Measurements from ENCODE around the gene SOX14. TPM values are rescaled to one million over a fixed set of nuclear protein-coding genes. Genes with fewer than 3 reads are reported as not detected.

Gene SOX14
- total RNA-seq, 1 experiment from 2014 or later = not detected

DNA sequence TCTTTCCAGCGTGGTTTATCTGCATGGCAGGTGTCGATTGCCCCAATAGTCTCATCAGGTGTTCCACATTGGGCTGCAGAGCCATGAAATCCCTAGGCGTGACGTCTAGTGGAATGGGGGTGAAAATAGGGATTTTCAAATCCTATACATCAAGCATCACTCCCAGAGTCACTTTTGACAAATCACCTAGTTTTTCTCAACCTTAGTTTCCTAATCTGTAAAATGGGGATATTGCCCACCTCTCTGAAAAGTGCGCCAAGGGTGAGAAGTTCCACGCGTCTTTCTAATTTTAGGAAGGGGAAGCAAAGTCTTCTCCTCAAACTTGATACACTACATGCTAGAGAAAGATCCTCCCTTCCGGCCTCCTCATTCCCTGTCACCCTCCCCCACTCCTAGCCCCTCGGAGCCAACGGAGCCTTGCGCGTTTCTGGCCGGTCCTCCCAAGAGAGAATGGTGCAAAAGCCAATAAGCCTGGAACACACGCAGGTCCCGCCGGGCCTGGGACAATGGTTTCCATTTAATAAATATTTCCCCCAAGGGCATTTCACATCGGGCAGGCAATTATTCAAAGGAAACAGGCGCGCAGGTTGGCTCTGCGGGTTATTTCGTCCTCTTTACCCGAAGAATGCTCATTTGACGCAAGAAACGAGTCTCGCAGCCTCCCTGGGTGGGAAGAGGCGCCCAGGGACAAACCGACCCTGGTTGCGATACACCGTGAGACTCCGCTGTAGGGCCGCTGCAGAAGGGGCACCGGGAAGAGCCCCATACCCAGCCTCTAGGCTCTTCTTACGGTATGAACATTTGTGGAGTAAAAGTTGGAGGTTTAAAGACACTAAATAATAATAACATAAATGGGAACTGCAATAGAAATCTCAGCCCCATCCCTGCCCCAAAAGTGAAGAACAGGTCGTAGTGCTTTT is 1.2 kb upstream of the SOX14 start:
- Histone ChIP-seq H4K20me1 (ENCODE audit: low read length) (no peaks in the 10 kb centered on the region), H3F3A (ENCODE audit: low read length, unreplicated experiment) (no peaks in the 10 kb centered on the region), H3K4me2 (ENCODE audit: low read length) (no peak overlapping the region), H3K36me3 (ENCODE audit: low read depth, low read length) (no peaks in the 10 kb centered on the region), H3K4me1 (ENCODE audit: insufficient read depth, low read length) (no peaks in the 10 kb centered on the region), H3K27ac (ENCODE audit: low read length) (no peak overlapping the region), H3K79me2 (ENCODE audit: low read length) (no peaks in the 10 kb centered on the region), H2AFZ (ENCODE audit: low read length) (no peak overlapping the region), H3K9me3 (ENCODE audit: low read length) (no peaks in the 10 kb centered on the region), H3K27me3 (ENCODE audit: low read length) (peaks cover 63% of the 10 kb centered on the region), H3K9me2 (replicated peaks; ENCODE audit: low read length) (no peaks in the 10 kb centered on the region), H3K4me3 (ENCODE audit: low read length) (no peak overlapping the region), H3K9ac (ENCODE audit: low read length) (no peak overlapping the region)
- intact Hi-C loops (cut with micrococcal nuclease) = no loop called here
- POLR2A ChIA-PET (ENCODE audit: unreplicated experiment) = no interaction called here
- CTCF ChIA-PET = no interaction called here
- TF ChIP-seq, protein P1, sequence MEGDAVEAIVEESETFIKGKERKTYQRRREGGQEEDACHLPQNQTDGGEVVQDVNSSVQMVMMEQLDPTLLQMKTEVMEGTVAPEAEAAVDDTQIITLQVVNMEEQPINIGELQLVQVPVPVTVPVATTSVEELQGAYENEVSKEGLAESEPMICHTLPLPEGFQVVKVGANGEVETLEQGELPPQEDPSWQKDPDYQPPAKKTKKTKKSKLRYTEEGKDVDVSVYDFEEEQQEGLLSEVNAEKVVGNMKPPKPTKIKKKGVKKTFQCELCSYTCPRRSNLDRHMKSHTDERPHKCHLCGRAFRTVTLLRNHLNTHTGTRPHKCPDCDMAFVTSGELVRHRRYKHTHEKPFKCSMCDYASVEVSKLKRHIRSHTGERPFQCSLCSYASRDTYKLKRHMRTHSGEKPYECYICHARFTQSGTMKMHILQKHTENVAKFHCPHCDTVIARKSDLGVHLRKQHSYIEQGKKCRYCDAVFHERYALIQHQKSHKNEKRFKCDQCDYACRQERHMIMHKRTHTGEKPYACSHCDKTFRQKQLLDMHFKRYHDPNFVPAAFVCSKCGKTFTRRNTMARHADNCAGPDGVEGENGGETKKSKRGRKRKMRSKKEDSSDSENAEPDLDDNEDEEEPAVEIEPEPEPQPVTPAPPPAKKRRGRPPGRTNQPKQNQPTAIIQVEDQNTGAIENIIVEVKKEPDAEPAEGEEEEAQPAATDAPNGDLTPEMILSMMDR (conservative IDR thresholded peaks at IDR 0.05; ENCODE audit: low read depth, low read length) = no peak
- no peak for TF ChIP-seq EZH2 (IDR thresholded peaks at IDR 0.05; ENCODE audit: low read length, unreplicated experiment)
- no peak for TF ChIP-seq EZH2phosphoT487 (IDR thresholded peaks at IDR 0.05; ENCODE audit: borderline replicate concordance, low read length)
- no peak for ATAC-seq
- DNase-seq = no peak
- BruUV-seq (replicated peaks) = no TSS peak

DNA sequence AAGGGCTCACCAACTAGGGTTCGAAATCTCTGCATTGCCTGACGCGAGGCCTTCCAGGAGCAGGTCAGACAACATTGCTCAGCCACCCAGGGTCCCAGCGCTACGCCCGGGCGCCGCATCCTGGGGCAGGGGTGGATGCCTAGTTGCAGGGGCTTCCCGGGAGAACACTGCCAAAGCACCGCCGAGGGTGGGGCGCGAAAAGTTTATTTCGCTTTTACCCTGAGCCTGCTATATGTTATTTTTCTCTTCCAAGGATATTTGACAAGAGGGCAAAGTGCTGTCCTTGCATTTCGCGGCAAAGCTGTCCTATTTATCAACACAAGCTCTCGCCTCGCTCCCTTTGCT is 549 bp upstream of the SOX14 start:
- Histone ChIP-seq H2AFZ (ENCODE audit: low read length) (no peak overlapping the region), H3K27me3 (ENCODE audit: low read length) (peaks cover 69% of the 10 kb centered on the region), H3F3A (ENCODE audit: low read length, unreplicated experiment) (no peaks in the 10 kb centered on the region), H3K9me2 (replicated peaks; ENCODE audit: low read length) (no peaks in the 10 kb centered on the region), H3K9me3 (ENCODE audit: low read length) (no peaks in the 10 kb centered on the region), H3K27ac (ENCODE audit: low read length) (no peak overlapping the region), H3K79me2 (ENCODE audit: low read length) (no peaks in the 10 kb centered on the region), H3K36me3 (ENCODE audit: low read depth, low read length) (no peaks in the 10 kb centered on the region), H4K20me1 (ENCODE audit: low read length) (no peaks in the 10 kb centered on the region), H3K4me2 (ENCODE audit: low read length) (0 out of 2 replicates have a peak overlapping the region, but pooled peaks have one; percentile 37), H3K4me3 (ENCODE audit: low read length) (no peak overlapping the region), H3K4me1 (ENCODE audit: insufficient read depth, low read length) (no peaks in the 10 kb centered on the region), H3K9ac (ENCODE audit: low read length) (no peak overlapping the region)
- TF ChIP-seq EZH2phosphoT487 (IDR thresholded peaks at IDR 0.05; ENCODE audit: borderline replicate concordance, low read length) (no peak), EZH2 (IDR thresholded peaks at IDR 0.05; ENCODE audit: low read length, unreplicated experiment) (no peak)
- TF ChIP-seq, protein P1 (conservative IDR thresholded peaks at IDR 0.05; ENCODE audit: low read depth, low read length) = no peak
- CTCF ChIA-PET = no interaction called here
- DNase-seq = no peak
- POLR2A ChIA-PET (ENCODE audit: unreplicated experiment) = no interaction called here
- no TSS peak for BruUV-seq (replicated peaks)
- no peak; the same call in 1 of the 2 replicates for ATAC-seq
- intact Hi-C loops (cut with micrococcal nuclease) = no loop called here

Measured in PC-3 (cell line).